ENCODE measurements around the gene PERM1.
"Not testable (repeated sequence)": the region's sequence is repeated elsewhere in the genome, so short reads cannot be mapped to it uniquely, and the experiment has no call there.

PERM1 gene

GRCh38 chr1:1014799-1015681 is 33.1 kb upstream of the PERM1 start:
- H3K4me1 ChIP-seq (ENCODE audit: control insufficient read depth in 2 of 2, insufficient read depth in 2 of 2, low read length in 2 of 2): peaks cover 12 to 14% of the 10 kb centered on the region in 2 donors
- no peak overlapping the region for H3K9ac ChIP-seq (ENCODE audit: low read depth in 1 of 2, low read length in 2 of 2)
- no peaks in the 10 kb centered on the region for H3K36me3 ChIP-seq (ENCODE audit: control insufficient read depth in 2 of 2, insufficient read depth in 2 of 2, low read length in 2 of 2)
- no peaks in the 10 kb centered on the region for H3K9me3 ChIP-seq (ENCODE audit: control insufficient read depth in 2 of 2, low read length in 2 of 2)
- peak overlapping the region in 1 of 2 donors; percentile 94 for H3K27ac ChIP-seq (ENCODE audit: low read depth in 2 of 2, low read length in 2 of 2)
- no peak overlapping the region for H3K4me3 ChIP-seq (ENCODE audit: low read length in 2 of 2)
- H3K27me3 ChIP-seq (ENCODE audit: control insufficient read depth in 2 of 2, insufficient read depth in 2 of 2, low read length in 2 of 2): no peaks in the 10 kb centered on the region

DNA sequence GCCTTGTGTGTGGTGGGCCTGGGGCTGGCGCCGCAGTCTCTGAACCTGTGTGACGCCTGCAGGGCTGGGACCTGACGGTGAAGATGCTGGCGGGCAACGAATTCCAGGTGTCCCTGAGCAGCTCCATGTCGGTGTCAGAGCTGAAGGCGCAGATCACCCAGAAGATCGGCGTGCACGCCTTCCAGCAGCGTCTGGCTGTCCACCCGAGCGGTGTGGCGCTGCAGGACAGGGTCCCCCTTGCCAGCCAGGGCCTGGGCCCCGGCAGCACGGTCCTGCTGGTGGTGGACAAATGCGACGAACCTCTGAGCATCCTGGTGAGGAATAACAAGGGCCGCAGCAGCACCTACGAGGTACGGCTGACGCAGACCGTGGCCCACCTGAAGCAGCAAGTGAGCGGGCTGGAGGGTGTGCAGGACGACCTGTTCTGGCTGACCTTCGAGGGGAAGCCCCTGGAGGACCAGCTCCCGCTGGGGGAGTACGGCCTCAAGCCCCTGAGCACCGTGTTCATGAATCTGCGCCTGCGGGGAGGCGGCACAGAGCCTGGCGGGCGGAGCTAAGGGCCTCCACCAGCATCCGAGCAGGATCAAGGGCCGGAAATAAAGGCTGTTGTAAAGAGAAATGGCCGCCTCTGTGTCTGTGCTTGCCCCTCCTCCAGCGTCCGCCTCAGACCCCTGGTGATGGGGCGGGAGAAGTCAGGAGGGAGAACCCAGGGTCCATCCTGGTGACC is 32.2 kb upstream of the PERM1 start:
- Histone ChIP-seq H3K4me3 (ENCODE audit: low read length in 2 of 2) (peak overlapping the region; percentile 88 to 90), H3K9ac (ENCODE audit: low read depth in 1 of 2, low read length in 2 of 2) (peak overlapping the region; percentile 74 to 92), H3K36me3 (ENCODE audit: control insufficient read depth in 2 of 2, insufficient read depth in 2 of 2, low read length in 2 of 2) (no peaks in the 10 kb centered on the region), H3K27ac (ENCODE audit: low read depth in 2 of 2, low read length in 2 of 2) (peak overlapping the region; percentile 83 to 94), H3K27me3 (ENCODE audit: control insufficient read depth in 2 of 2, insufficient read depth in 2 of 2, low read length in 2 of 2) (no peaks in the 10 kb centered on the region), H3K4me1 (ENCODE audit: control insufficient read depth in 2 of 2, insufficient read depth in 2 of 2, low read length in 2 of 2) (peaks cover 12 to 14% of the 10 kb centered on the region in 2 donors), H3K9me3 (ENCODE audit: control insufficient read depth in 2 of 2, low read length in 2 of 2) (no peaks in the 10 kb centered on the region)

DNA sequence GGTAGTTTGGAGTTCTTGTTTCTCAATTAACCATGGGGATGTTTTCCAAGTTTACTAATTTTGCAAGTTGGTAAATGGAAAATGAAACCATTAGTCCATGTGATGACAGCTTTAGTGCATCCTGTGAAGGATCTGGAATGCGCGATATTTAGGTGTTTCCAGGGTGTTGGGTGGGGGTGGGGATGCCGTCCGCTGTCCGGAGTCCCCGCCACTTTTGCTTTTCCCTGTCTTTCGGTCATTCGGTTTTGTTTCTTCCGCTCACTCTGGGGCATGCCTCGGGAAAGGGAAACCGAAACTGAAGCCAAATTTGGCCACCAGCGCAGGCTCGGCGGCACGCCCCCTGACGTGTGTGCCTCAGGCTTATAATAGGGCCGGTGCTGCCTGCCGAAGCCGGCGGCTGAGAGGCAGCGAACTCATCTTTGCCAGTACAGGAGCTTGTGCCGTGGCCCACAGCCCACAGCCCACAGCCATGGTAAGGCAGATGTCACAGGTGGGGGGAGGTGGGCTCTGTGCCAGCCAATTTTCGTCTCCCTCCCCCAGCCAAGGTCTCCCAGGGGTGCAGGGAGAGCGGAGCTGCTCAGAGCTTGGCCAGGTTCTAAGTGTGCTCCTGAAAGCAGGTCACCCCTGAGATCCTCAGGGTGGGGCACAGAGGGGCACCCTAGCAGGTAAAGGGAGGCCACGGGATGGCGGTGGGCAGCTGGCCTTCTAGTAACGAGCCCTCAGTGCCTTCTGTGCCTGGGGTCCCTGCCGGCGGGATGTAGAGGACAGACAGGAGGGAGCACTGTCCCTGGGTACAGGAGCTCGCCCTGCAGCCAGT is 31.4 kb upstream of the PERM1 start, which contains the start of gene ISG15:
ISG15 (plus strand) TSS at position 393 of the 817 bp plus-strand sequence; CDS start at position 470, 77 bp downstream.
- Histone ChIP-seq H3K27ac (ENCODE audit: low read depth in 2 of 2, low read length in 2 of 2) (peak within 1 kb of the TSS; percentile 83 to 94), H3K36me3 (ENCODE audit: control insufficient read depth in 2 of 2, insufficient read depth in 2 of 2, low read length in 2 of 2) (no peaks in the 10 kb centered on the region), H3K4me1 (ENCODE audit: control insufficient read depth in 2 of 2, insufficient read depth in 2 of 2, low read length in 2 of 2) (peaks cover 12 to 14% of the 10 kb centered on the region in 2 donors), H3K9me3 (ENCODE audit: control insufficient read depth in 2 of 2, low read length in 2 of 2) (no peaks in the 10 kb centered on the region), H3K9ac (ENCODE audit: low read depth in 1 of 2, low read length in 2 of 2) (peak within 1 kb of the TSS; percentile 74 to 92), H3K27me3 (ENCODE audit: control insufficient read depth in 2 of 2, insufficient read depth in 2 of 2, low read length in 2 of 2) (no peaks in the 10 kb centered on the region), H3K4me3 (ENCODE audit: low read length in 2 of 2) (peak within 1 kb of the TSS; percentile 88 to 90)

- Histone ChIP-seq H3K9ac (ENCODE audit: low read depth in 1 of 2, low read length in 2 of 2) (peak overlapping the region; percentile 74 to 92), H3K4me3 (ENCODE audit: low read length in 2 of 2) (peak overlapping the region; percentile 88 to 90), H3K4me1 (ENCODE audit: control insufficient read depth in 2 of 2, insufficient read depth in 2 of 2, low read length in 2 of 2) (peaks cover 12 to 14% of the 10 kb centered on the region in 2 donors), H3K27ac (ENCODE audit: low read depth in 2 of 2, low read length in 2 of 2) (peak overlapping the region; percentile 83 to 94)
- H3K36me3 ChIP-seq (ENCODE audit: control insufficient read depth in 2 of 2, insufficient read depth in 2 of 2, low read length in 2 of 2); H3K27me3 ChIP-seq (ENCODE audit: control insufficient read depth in 2 of 2, insufficient read depth in 2 of 2, low read length in 2 of 2); H3K9me3 ChIP-seq (ENCODE audit: control insufficient read depth in 2 of 2, low read length in 2 of 2): not testable (repeated sequence)
Observed at GRCh38 chr1:1012736-1013104, 30.8 kb upstream of the PERM1 start.

DNA sequence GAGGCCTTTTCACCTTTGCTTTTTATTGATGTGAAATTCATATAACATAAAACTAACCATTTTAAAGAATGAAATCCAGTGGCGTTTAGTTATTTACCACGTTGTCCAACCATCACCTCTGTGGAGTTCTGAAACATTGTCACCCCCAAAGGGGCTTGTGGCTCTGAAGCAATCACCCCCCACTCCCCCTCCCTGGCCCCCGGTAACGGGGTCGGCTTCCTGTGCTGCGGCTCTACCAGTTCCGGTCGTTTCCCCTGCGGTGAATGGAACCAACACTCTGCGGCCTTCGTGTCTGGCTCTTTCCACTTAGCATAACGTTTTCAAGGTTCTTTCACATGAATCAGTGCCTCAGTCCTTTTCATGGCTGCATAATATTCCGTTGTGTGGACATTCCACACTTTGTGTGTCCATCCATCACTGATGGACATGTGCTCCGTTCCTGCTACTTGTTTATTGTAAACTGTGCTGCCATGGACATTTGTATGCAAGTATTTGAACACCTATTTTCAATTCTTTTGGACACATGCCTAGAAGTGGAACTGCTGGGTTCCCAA is 29.6 kb upstream of the PERM1 start:
- Histone ChIP-seq H3K9me3 (ENCODE audit: control insufficient read depth in 2 of 2, low read length in 2 of 2) (no peaks in the 10 kb centered on the region), H3K4me3 (ENCODE audit: low read length in 2 of 2) (no peak overlapping the region), H3K36me3 (ENCODE audit: control insufficient read depth in 2 of 2, insufficient read depth in 2 of 2, low read length in 2 of 2) (no peaks in the 10 kb centered on the region), H3K27me3 (ENCODE audit: control insufficient read depth in 2 of 2, insufficient read depth in 2 of 2, low read length in 2 of 2) (no peaks in the 10 kb centered on the region), H3K4me1 (ENCODE audit: control insufficient read depth in 2 of 2, insufficient read depth in 2 of 2, low read length in 2 of 2) (peaks cover 16 to 18% of the 10 kb centered on the region in 2 donors), H3K9ac (ENCODE audit: low read depth in 1 of 2, low read length in 2 of 2) (no peak overlapping the region), H3K27ac (ENCODE audit: low read depth in 2 of 2, low read length in 2 of 2) (no peak overlapping the region)

DNA sequence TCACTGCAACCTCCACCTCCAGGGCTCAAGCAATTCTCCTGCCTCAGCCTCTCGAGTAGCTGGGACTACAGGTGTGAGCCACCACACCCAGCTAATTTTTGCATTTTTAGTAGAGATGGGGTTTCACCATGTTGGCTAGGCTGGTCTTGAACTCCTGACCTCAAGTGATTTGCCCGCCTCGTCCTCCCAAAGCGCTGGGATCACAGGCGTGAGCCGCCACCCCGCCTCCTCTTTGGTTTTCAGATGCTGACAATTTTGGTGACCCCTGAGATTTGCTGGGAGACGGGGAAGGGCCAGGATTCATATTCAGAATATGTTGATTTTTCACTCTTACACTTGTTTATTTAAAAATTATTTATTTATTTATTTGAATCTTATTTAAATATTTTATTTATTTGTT is 28.2 kb upstream of the PERM1 start:
- H3K4me1 ChIP-seq (ENCODE audit: control insufficient read depth in 2 of 2, insufficient read depth in 2 of 2, low read length in 2 of 2): peaks cover 28 to 29% of the 10 kb centered on the region in 2 donors
- H3K9me3 ChIP-seq (ENCODE audit: control insufficient read depth in 2 of 2, low read length in 2 of 2); H3K4me3 ChIP-seq (ENCODE audit: low read length in 2 of 2); H3K36me3 ChIP-seq (ENCODE audit: control insufficient read depth in 2 of 2, insufficient read depth in 2 of 2, low read length in 2 of 2); H3K9ac ChIP-seq (ENCODE audit: low read depth in 1 of 2, low read length in 2 of 2); H3K27ac ChIP-seq (ENCODE audit: low read depth in 2 of 2, low read length in 2 of 2); H3K27me3 ChIP-seq (ENCODE audit: control insufficient read depth in 2 of 2, insufficient read depth in 2 of 2, low read length in 2 of 2): not testable (repeated sequence)

GRCh38 chr1:1006305-1007159 is 24.6 kb upstream of the PERM1 start:
- Histone ChIP-seq H3K4me1 (ENCODE audit: control insufficient read depth in 2 of 2, insufficient read depth in 2 of 2, low read length in 2 of 2) (peaks cover 19 to 24% of the 10 kb centered on the region in 2 donors), H3K4me3 (ENCODE audit: low read length in 2 of 2) (peak overlapping the region; percentile 31 to 53), H3K27ac (ENCODE audit: low read depth in 2 of 2, low read length in 2 of 2) (peak overlapping the region; percentile 83 to 85), H3K9ac (ENCODE audit: low read depth in 1 of 2, low read length in 2 of 2) (peak overlapping the region in 1 of 2 donors; percentile 52), H3K27me3 (ENCODE audit: control insufficient read depth in 2 of 2, insufficient read depth in 2 of 2, low read length in 2 of 2) (peaks cover 7 to 10% of the 10 kb centered on the region in 2 donors), H3K9me3 (ENCODE audit: control insufficient read depth in 2 of 2, low read length in 2 of 2) (no peaks in the 10 kb centered on the region), H3K36me3 (ENCODE audit: control insufficient read depth in 2 of 2, insufficient read depth in 2 of 2, low read length in 2 of 2) (no peaks in the 10 kb centered on the region)

DNA sequence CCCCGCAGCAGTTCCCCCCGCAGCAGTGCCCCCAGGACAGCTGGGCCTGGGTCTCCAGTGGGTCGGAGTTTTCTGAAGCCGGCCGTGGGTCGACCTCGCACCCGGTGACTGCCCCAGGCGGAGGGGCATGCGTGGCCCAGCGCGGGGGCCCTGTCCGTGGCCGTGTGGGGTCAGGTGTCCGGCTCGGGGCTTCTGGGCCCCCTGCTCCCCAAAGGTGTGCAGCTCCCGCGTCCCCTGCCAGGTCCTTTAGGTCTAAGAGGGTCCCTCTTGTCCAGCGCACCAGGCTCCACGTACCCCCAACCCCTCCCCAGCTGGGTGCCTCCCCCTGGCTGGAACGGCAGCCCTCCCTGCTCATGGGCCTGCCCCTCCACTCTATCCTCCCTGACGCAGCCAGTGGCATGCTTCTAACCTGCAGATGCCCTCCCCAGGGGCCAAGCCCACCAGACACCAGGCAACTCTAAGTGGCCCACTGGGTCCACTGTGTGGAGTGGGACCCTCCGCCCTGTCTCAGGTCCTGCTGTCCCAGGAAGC is 23.9 kb upstream of the PERM1 start:
- Histone ChIP-seq H3K27ac (ENCODE audit: low read depth in 2 of 2, low read length in 2 of 2) (peak overlapping the region; percentile 83 to 85), H3K9ac (ENCODE audit: low read depth in 1 of 2, low read length in 2 of 2) (peak overlapping the region in 1 of 2 donors; percentile 52)

More for the DNA sequence above, 23.9 kb upstream of the PERM1 start:
- peak overlapping the region; percentile 31 to 53 for H3K4me3 ChIP-seq (ENCODE audit: low read length in 2 of 2)
- peaks cover 21 to 30% of the 10 kb centered on the region in 2 donors for H3K4me1 ChIP-seq (ENCODE audit: control insufficient read depth in 2 of 2, insufficient read depth in 2 of 2, low read length in 2 of 2)
- H3K36me3 ChIP-seq (ENCODE audit: control insufficient read depth in 2 of 2, insufficient read depth in 2 of 2, low read length in 2 of 2): no peaks in the 10 kb centered on the region
- H3K27me3 ChIP-seq (ENCODE audit: control insufficient read depth in 2 of 2, insufficient read depth in 2 of 2, low read length in 2 of 2): peaks cover 14 to 15% of the 10 kb centered on the region in 2 donors
- H3K9me3 ChIP-seq (ENCODE audit: control insufficient read depth in 2 of 2, low read length in 2 of 2): no peaks in the 10 kb centered on the region

Measured in mucosa of rectum (tissue), 2 donors.